ENCODE measurements around the gene AAGAB.
"Not testable (repeated sequence)": the region's sequence is repeated elsewhere in the genome, so short reads cannot be mapped to it uniquely, and the experiment has no call there.

AAGAB gene

GRCh38 chr15:67171471-67171870 lies 83.0 kb downstream of the AAGAB start:
- DNase-seq (ENCODE audit: low read depth): no peak

- DNase-seq (ENCODE audit: low read depth): no peak
These were observed 84.1 kb downstream of the AAGAB start for GRCh38 chr15:67170143-67170925.

GRCh38 chr15:67168694-67169093 lies 85.8 kb downstream of the AAGAB start:
- DNase-seq (ENCODE audit: low read depth): no peak

- DNase-seq (ENCODE audit: low read depth): no peak
These were observed 87.4 kb downstream of the AAGAB start for GRCh38 chr15:67167091-67167490.

GRCh38 chr15:67166280-67167009 lies 88.0 kb downstream of the AAGAB start:
- DNase-seq (ENCODE audit: low read depth): no peak

GRCh38 chr15:67165254-67166253 lies 88.9 kb downstream of the AAGAB start:
- no peak for DNase-seq (ENCODE audit: low read depth)

- no peak for DNase-seq (ENCODE audit: low read depth)
These were observed 89.6 kb downstream of the AAGAB start for GRCh38 chr15:67164811-67165253.

- DNase-seq (ENCODE audit: low read depth): no peak
These were observed 90.1 kb downstream of the AAGAB start for GRCh38 chr15:67164401-67164791.

- no peak for DNase-seq (ENCODE audit: low read depth)
These were observed 91.3 kb downstream of the AAGAB start for GRCh38 chr15:67163180-67163579.

GRCh38 chr15:67161881-67162280 lies 92.6 kb downstream of the AAGAB start:
- no peak for DNase-seq (ENCODE audit: low read depth)

- DNase-seq (ENCODE audit: low read depth): no peak
These were observed 93.0 kb downstream of the AAGAB start for GRCh38 chr15:67161412-67161811.

GRCh38 chr15:67158367-67158766 lies 96.1 kb downstream of the AAGAB start:
- DNase-seq (ENCODE audit: low read depth): no peak

- no peak for DNase-seq (ENCODE audit: low read depth)
These were observed 96.8 kb downstream of the AAGAB start for GRCh38 chr15:67157521-67158252.

GRCh38 chr15:67156834-67157233 lies 97.6 kb downstream of the AAGAB start:
- no peak for DNase-seq (ENCODE audit: low read depth)

GRCh38 chr15:67156426-67156825 lies 98.0 kb downstream of the AAGAB start:
- no peak for DNase-seq (ENCODE audit: low read depth)

GRCh38 chr15:67154249-67154648 lies 100.2 kb downstream of the AAGAB start:
- DNase-seq (ENCODE audit: low read depth): no peak

- not testable (repeated sequence) for DNase-seq (ENCODE audit: low read depth)
These were observed 101.4 kb downstream of the AAGAB start for GRCh38 chr15:67153044-67153443.

GRCh38 chr15:67152429-67152828 lies 102.0 kb downstream of the AAGAB start:
- no peak for DNase-seq (ENCODE audit: low read depth)

Measured in stimulated activated CD8-positive, alpha-beta memory T cell treated with anti-CD3 and anti-CD28 coated beads, Interleukin-15, amount 100 ng/mL, for 1 hour (primary cell).